Prostate gland (tissue), 2 donors: ENCODE results near the gene KBTBD3. TPM values are rescaled to one million over a fixed set of nuclear protein-coding genes. Genes with fewer than 3 reads are reported as not detected.
"Not testable (repeated sequence)": the region's sequence is repeated elsewhere in the genome, so short reads cannot be mapped to it uniquely, and the experiment has no call there.

Experiments used
- DNase-seq: peaks from one replicate; pipeline ENCODE4 v3.0.0-alpha.2; 2019; ENCODE audit warnings: low spot score
- H3K27ac ChIP-seq, 2 donors: fragments of 200-600 bp; sonication (generic); 2 replicates each; pipeline ENCODE4 v1.5.1; 2017 to 2019
- H3K27me3 ChIP-seq: fragments of 200-600 bp; sonication (generic); replicated peaks from 2 replicates; pipeline ENCODE4 v1.5.1; 2019; ENCODE audit not compliant: insufficient read depth
- H3K36me3 ChIP-seq, 2 donors: fragments of 200-600 bp; sonication (generic); 1 replicate in 1 of 2; 2 replicates in 1 of 2; pipeline versions ENCODE4 v1.5.1 to v1.8.1; 2017 to 2019
- H3K4me1 ChIP-seq: fragments of 200-600 bp; sonication (generic); replicated peaks from 2 replicates; pipeline ENCODE4 v1.5.1; 2019
- H3K4me3 ChIP-seq, 2 donors: fragments of 200-600 bp; sonication (generic); 2 replicates each; pipeline ENCODE4 v1.5.1; 2017 to 2019
- H3K9me3 ChIP-seq: fragments of 200-600 bp; sonication (generic); 2 replicates; pipeline ENCODE4 v1.5.1; 2017
- POLR2A ChIP-seq: fragments of 450-650 bp; IDR thresholded peaks from one replicate; pipeline ENCODE4 v1.6.1; 2016; ENCODE audit warnings: antibody characterized with exemption, mild to moderate bottlenecking
- POLR2AphosphoS5 ChIP-seq: sonication (generic); formaldehyde crosslinking; IDR thresholded peaks from one replicate; pipeline ENCODE4 v1.6.1; 2017; ENCODE audit warnings: antibody characterized with exemption
- WGBS: methylation state at CpG from one replicate; pipeline ENCODE4 v1.1.5; 2018; 5-methylcytosine and 5-hydroxymethylcytosine counted together
- intact Hi-C: fragments of 100-400 bp; cut with DNase I; formaldehyde crosslinking; loops from one replicate; pipeline ENCODE4 v1.14.2; 2022
- total RNA-seq, 2 donors: library from RNA; depleted of rRNA; stranded (reverse); fragments of >200 nt; gene quantifications; one replicate each; pipeline ENCODE4 v1.1.0, GENCODE V29; 2016
- TF ChIP-seq, protein P1 (sequence below), 4 experiments: fragments of 200-600 bp in 2 of 4; fragments of 450-650 bp in 2 of 4; sonication (generic) in 2 of 4; IDR thresholded peaks; 1 replicate in 3 of 4; 2 replicates in 1 of 4; pipeline ENCODE4 v1.5.1; 2016 to 2019; ENCODE audit warnings: antibody characterized with exemption in 4 of 4, mild to moderate bottlenecking in 2 of 4, moderate library complexity in 2 of 4

The KBTBD3 gene
- total RNA-seq, 2 donors from 2014 or later, result 3.8 to 7.3 TPM

GRCh38 chr11:106012744-106013143 lies 64.4 kb downstream of the KBTBD3 start:
- TF ChIP-seq, protein P1, sequence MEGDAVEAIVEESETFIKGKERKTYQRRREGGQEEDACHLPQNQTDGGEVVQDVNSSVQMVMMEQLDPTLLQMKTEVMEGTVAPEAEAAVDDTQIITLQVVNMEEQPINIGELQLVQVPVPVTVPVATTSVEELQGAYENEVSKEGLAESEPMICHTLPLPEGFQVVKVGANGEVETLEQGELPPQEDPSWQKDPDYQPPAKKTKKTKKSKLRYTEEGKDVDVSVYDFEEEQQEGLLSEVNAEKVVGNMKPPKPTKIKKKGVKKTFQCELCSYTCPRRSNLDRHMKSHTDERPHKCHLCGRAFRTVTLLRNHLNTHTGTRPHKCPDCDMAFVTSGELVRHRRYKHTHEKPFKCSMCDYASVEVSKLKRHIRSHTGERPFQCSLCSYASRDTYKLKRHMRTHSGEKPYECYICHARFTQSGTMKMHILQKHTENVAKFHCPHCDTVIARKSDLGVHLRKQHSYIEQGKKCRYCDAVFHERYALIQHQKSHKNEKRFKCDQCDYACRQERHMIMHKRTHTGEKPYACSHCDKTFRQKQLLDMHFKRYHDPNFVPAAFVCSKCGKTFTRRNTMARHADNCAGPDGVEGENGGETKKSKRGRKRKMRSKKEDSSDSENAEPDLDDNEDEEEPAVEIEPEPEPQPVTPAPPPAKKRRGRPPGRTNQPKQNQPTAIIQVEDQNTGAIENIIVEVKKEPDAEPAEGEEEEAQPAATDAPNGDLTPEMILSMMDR (IDR thresholded peaks at IDR 0.05), result no peak
- TF ChIP-seq POLR2A (no peak), POLR2AphosphoS5 (no peak)
- H3K9me3 ChIP-seq, result no peaks in the 10 kb centered on the region
- no peak overlapping the region for H3K27ac ChIP-seq
- intact Hi-C loops, result no loop called here
- DNase-seq, result no peak
- H3K27me3 ChIP-seq, result no peaks in the 10 kb centered on the region
- H3K4me1 ChIP-seq, result no peaks in the 10 kb centered on the region
- H3K36me3 ChIP-seq, result no peaks in the 10 kb centered on the region
- no peak overlapping the region for H3K4me3 ChIP-seq
- WGBS, result 63% methylated on average over 3 of the region's 3 CpGs

GRCh38 chr11:106011481-106011880 lies 65.7 kb downstream of the KBTBD3 start:
- intact Hi-C loops, result no loop called here
- H3K4me3 ChIP-seq, result no peak overlapping the region
- DNase-seq, result no peak
- no peak overlapping the region for H3K27ac ChIP-seq
- H3K27me3 ChIP-seq, result no peaks in the 10 kb centered on the region
- H3K36me3 ChIP-seq, result no peaks in the 10 kb centered on the region
- H3K4me1 ChIP-seq, result no peaks in the 10 kb centered on the region
- WGBS, result 61% methylated on average over 2 of the region's 2 CpGs
- no peak for TF ChIP-seq POLR2A
- TF ChIP-seq, protein P1 (IDR thresholded peaks at IDR 0.05), result no peak
- no peak for TF ChIP-seq POLR2AphosphoS5
- H3K9me3 ChIP-seq, result no peaks in the 10 kb centered on the region

GRCh38 chr11:106003094-106003493 lies 74.1 kb downstream of the KBTBD3 start:
- H3K27me3 ChIP-seq, H3K4me3 ChIP-seq, intact Hi-C loops, H3K36me3 ChIP-seq, H3K4me1 ChIP-seq, DNase-seq, H3K27ac ChIP-seq, H3K9me3 ChIP-seq: not testable (repeated sequence)
- WGBS, result 97% methylated on average over 4 of the region's 4 CpGs

DNA sequence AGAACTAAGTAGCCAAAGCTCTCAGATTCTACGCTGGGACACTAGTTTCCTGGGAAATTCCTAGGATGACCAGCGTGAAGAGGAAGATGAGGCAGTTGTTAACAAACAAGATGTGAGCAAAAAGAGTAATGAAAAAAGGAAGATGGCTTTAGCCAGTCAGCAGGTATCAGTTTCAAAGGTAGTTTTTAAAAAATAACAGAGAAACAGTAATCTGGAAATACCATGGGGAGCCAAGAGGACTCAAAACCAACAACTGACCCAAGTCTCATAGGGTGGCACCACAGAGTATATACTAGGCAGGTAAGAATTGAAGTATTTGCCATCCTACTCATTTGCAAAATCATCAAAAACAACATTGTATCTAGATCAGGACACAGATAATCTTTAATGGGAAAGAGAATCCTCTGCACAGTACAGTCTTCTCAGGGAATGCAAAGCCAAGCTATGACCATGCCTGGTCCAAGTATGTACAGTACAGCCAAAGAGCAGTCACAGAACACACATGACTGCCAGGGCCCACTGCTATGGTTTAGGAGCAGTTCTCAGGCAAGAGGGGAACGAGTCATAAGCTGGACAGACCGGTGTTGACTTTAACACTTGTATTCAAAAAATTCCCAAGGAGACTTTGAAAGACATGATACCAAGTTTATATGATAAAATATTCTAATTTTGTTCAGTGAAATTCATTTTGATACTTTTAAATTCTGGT lies 75.7 kb downstream of the KBTBD3 start:
- TF ChIP-seq, protein P1 (IDR thresholded peaks at IDR 0.05), result no peak
- TF ChIP-seq POLR2AphosphoS5, result no peak
- no peak for TF ChIP-seq POLR2A
- no peaks in the 10 kb centered on the region for H3K36me3 ChIP-seq
- no peak for DNase-seq
- no peaks in the 10 kb centered on the region for H3K9me3 ChIP-seq
- H3K27me3 ChIP-seq, result no peaks in the 10 kb centered on the region
- H3K27ac ChIP-seq, result no peak overlapping the region
- intact Hi-C loops, result no loop called here
- no peak overlapping the region for H3K4me3 ChIP-seq
- no peaks in the 10 kb centered on the region for H3K4me1 ChIP-seq
- 90% methylated on average over 4 of the region's 4 CpGs for WGBS

Other genes with a start within 250 kb of the KBTBD3 start
- gene MSANTD4, start 55.1 kb downstream of the KBTBD3 start, total RNA-seq, result 10 to 100 TPM; 11.5 to 22.5 TPM
- 10 to 100 TPM; 37.2 to 37.8 TPM for gene AASDHPPT, start 315 bp upstream of the KBTBD3 start, total RNA-seq